ENCODE measurements around the gene TCEA2. TPM values are rescaled to one million over a fixed set of nuclear protein-coding genes. Genes with fewer than 3 reads are reported as not detected.

The TCEA2 gene
- total RNA-seq, 1 experiment from 2014 or later, result 26.0 TPM

DNA sequence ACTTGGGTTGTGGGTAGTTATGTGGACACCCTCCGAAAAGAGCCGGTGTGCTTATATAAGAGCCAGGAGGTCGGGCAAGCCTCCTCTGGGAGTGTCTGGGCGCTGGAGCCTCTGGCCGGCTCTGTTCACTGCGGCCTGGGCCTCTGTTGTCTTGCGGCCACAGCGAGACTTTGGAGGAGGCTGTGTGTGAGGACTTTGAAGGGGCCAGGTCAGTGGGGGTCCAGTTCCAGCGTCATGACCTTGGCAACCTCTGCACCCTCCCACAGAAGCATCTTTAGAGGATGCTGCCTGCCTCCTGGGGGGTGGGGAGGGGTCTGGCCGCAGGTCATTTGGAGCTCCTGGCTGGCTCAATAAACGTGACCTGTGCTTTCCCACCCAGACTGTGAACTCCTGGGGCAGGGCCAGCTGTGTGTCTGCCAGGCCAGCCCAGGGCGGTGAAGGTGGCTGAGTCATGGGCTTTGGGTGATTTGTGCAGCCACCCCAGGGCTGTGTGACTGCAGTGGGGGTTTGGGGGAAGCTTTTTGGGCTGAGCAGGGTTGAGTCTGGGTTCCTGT lies 1.2 kb downstream of the TCEA2 start:
- DNase-seq (ENCODE audit: low read depth), result peak; percentile 75

DNA sequence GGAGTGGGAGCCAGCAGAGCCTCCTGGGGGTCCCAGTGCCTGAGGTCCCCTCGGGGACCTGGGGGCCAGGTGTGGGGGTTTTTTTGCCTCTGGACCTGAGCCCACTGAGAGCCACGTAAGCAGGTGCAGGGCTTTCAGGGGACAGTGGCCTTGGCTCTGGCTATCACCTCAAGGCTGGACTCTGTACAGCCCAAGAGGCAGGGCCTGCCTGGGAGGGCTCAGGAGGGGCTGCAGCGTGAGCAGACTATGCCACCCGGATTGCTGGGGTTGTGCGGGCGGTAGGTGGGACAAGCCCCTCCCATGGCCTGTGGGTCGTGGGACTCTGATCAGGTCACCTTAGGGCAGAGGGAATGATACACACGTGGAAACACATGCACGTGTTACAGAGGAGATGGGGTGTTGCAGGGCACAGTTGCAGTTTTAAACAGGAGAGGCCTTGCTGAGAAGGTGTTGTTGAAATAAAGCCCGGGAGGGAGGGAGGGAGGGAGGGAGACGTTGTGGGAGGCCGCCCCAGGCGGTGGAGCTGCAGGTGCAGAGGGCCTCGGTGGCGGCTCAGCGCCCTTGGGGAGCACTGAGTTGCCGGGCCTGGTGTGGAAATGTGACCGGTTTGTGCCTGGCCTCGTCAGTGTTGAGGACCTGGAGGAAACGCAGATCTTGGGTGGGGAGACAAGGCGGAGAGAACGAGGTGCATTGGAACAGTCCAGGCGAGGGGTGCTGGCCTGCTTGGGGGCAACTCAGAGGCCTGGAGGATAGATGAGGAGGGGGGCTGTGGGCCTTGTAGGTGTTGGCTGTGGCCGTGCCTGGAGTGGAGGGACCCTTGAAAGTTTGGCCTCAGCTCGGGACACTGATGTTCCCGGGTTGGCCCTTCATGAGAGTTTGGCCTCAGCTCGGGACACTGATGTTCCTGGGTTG lies 2.3 kb downstream of the TCEA2 start:
- DNase-seq (ENCODE audit: low read depth), result no peak

DNA sequence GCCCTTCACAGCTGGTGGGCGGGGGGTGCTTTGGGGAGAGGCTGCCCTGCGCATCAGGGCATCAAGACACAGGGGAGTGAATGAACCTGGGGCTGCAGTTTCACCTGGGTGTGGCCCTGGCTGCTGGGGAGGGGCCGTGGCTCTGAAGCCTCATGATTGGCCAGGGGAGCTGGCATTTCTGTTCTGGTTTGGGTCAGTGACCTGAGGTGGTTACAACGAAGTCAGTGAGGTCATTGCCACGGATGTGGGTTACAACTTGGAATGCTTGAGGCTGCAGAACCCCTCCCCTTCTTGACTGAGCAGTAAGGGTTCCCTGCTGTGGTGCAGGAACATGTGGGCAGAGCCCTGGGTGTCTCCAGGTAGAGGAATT lies 3.0 kb downstream of the TCEA2 start:
- peak; percentile 82 for DNase-seq (ENCODE audit: low read depth)

DNA sequence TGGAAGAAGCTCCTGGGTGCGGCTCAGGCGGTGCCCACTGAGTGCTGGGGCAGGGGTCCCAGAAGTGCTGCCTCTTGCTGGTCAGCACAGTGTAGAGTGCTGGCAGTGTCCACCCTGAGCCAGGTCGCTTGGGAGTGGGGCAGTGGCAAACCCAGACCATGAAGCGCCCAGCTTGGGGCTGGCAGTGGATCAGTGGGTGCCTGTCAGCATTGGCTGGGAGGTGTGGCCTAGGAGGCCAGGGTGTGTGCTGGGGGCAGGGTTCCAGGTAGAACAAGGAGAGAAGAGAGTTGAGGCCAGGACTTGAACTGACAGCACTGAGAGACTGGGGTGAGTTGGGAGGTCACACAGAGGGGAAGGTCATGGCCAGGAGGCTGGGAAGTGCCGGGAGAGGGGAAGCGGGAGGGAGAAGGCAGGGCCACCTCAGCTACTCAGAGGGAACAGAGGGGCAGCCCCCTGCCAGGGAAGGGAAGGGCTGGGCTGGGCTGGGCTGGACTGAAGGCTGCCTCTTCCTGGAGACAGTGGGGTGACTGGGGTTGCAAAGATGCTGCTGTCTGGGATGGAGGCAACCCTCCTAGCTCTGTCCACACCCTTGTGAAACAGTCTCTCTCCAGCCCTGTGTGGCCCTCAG lies 4.1 kb downstream of the TCEA2 start:
- no peak for DNase-seq (ENCODE audit: low read depth)

DNA sequence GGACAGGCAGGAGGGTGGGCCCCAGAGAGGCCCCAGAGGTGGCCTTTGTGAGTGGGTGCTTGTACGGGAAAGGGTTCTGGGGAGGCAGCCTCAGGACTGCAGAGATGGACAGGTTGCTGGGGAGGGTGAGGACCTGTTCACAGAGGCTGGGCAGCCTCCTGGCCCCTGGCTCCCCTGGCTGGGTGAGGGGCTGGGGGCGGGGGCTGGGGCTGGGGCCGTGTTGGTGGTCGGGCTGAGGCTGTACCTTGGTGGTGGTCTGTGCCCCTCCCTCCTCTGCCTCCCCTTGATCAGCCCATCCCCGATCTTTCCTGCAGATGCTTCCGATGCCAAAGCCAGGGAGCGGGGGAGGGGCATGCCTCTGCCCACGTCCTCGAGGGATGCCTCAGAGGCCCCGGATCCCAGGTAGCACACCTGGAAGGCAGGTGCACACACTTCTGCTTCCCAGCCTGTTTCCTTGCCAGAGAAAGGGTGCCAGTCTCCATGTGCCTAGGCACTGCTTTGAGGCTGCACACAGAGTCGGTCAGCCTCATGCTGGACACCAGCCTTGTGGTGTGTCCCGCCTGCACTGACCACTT lies 4.8 kb downstream of the TCEA2 start:
- DNase-seq (ENCODE audit: low read depth), result no peak

DNA sequence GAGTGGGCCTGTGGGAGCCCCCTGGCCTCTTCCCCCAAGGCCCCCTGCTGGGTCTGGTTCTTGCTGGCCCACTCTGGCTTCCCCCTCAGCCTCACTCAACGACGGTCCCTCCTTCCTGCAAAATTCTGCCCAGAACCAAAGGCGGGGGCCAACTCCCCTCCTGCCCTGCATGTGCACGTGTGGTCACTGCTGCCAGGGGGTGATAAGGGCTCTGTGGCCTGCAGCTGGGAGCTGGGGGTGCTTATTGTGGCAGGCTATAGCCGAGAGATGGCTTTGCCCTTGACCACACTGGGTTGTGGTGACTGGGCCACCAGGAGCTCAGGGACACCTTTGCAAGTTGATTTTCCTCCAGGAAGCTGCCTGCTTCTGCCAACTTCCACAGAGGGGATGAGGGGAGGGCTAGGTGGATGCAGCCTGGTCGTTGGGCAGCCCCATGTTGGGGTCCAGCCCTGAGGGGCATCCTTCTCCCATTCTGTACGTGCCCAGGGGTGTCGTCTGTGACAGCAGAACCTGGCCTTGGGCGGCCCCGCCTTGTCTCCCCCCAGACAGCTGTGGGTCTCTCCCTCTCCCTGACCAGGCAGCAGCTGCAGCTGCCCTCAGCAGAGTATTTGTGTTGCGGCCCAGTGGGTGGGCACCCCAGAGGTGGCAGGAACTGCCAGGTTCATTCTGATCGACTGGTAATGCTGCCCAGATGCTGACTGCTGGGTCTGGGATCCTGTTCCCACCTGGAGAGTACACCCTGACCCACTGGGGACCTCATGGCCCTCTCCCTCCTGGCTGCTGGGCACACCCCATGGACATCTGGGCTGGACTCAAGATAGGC lies 5.6 kb downstream of the TCEA2 start:
- no peak for DNase-seq (ENCODE audit: low read depth)

DNA sequence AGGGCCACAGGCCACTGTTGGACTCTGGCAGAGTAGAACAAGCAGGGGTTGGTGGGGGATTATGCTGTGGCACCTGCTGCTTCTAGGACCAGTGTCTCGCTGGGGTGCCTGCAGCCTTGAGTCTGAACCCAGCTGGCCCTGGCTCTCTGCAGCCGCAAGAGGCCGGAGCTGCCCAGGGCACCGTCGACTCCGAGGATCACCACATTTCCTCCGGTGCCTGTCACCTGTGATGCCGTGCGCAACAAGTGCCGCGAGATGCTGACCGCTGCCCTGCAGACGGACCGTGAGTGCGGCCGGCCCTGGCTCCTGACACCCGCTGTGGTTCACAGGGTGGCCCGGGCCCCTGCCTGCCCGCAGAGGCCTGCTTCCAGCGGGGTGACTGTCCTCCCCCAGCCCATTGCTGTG lies 6.2 kb downstream of the TCEA2 start:
- DNase-seq (ENCODE audit: low read depth), result no peak

DNA sequence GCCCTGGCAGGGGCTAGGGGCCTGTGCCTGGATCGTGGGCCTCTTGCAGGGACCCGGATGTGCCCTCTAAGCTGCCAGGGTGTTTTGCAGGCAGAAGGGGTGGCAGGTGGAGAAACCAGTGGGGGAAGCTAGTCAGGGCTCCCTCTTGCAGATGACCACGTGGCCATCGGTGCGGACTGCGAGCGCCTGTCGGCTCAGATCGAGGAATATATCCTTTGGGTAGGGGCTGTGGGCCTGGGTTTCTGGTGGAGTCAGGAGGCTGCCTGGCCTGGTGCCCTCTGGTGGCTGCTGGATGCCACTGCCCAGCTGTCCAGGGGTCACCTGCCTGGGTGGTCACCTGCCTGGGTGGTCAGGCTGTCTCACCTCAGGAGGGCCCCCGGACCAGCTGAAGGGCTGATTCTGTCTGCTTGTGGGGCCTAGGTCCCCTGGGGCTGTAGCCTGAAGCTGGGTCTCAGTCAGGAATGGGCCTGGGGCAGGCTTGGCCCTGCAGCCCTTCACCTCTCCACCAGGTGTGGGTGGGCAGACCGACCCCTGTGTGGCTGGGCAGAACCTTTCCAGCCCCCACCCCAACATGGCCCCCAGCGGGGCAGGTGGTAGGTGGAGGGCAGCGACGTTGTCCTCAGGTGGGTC lies 6.7 kb downstream of the TCEA2 start:
- no peak for DNase-seq (ENCODE audit: low read depth)

DNA sequence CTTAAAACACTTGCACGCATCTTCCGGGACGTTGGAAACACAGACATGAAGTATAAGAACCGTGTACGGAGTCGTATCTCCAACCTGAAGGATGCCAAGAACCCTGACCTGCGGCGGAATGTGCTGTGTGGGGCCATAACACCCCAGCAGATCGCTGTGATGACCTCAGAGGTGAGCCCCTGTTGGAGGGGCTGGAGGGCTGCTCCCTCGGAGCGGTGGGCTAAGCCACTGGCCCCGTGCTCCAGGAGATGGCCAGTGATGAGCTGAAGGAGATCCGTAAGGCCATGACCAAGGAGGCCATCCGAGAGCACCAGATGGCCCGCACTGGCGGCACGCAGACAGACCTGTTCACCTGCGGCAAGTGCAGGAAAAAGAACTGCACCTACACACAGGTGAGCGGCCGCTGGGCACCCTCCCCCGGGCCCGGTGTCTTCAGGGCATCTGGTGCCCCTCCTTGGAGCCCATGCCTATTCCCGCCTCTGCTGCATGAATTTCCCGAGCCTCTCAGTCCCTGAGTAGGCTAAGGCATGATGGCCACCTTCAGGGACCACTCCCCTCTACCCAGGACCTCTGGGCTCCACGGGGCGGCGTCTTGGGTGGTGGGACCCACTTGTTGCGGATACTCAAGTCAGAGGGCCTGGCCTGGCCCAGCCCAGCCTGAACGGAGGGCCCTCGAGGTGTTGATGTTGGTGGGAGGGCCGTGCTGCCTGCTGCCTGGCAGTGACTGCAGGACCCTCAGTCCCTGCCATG lies 7.4 kb downstream of the TCEA2 start:
- DNase-seq (ENCODE audit: low read depth), result no peak

DNA sequence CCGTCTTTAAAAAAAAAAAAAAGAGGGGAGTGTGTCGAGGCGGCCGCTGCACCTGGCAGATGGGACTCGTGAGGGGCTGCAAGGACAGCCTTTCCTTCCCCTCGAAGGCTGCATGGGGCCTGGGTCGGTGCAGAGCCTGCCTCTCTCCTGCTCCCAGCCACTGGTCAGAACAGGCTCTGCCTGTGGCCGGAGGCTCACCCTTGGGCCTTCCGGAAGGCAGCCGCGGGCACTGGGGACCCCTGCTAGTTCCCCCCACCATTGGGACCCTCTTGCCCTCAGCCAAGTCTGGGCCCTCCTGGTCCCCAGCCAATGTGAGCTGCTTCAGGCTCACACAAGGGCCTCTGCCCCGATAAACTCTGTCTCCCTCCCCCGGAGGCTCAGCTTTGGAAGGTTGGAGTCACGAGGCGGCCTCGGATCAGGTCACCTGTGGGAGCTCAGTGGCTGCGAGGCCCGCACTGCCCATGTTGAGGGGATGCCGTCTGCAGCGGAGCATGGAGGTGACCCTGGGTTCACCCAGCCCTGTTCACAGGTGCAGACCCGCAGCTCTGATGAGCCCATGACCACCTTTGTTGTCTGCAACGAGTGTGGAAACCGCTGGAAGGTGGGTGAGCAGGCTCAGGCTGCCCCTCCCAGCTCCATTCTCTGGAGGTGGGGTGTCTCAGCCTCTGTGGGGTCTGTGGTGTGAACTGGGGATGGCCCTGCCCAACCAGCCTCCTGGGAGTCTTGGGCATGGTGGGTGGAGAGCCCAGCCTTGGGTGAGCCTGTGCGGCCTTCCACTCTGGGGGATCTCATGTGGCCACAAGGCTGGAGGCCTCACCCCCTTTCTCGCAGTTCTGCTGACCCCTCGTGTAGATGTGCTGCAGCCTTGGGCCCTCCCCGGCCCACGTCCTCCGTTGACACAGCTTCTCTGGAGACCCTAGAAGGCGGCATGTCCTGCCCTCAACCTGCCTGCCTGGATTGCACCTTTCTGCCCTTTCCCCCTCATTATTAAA lies 8.6 kb downstream of the TCEA2 start:
- no peak for DNase-seq (ENCODE audit: low read depth)

DNA sequence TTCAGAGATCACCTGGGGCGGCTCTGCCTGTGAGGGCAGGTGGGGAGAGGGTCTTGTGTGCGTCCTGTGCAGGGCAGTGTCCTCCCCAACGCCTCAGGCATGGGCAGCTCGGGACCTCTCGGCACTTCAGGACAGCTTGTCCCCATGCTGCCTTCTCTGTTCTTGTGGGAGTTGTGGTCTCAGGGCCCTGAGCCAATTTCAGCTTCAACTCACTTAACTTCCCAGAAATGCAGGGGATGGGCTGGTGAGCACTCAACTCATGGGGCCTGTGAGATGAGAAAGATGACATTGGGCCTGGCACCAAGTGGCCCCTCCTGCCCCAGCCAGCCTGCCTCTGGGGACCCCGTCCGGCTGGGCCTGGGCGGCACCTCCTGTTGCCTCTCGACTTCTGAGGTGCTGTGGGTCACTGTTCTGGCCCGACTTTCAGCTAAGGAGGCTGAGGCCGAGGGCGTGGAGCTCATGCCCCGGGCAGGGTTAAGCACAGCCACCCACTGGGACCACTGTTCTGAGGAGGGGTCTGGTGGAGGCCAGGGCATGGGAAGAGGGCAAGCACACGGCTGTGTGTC lies 9.6 kb downstream of the TCEA2 start:
- DNase-seq (ENCODE audit: low read depth), result no peak

DNA sequence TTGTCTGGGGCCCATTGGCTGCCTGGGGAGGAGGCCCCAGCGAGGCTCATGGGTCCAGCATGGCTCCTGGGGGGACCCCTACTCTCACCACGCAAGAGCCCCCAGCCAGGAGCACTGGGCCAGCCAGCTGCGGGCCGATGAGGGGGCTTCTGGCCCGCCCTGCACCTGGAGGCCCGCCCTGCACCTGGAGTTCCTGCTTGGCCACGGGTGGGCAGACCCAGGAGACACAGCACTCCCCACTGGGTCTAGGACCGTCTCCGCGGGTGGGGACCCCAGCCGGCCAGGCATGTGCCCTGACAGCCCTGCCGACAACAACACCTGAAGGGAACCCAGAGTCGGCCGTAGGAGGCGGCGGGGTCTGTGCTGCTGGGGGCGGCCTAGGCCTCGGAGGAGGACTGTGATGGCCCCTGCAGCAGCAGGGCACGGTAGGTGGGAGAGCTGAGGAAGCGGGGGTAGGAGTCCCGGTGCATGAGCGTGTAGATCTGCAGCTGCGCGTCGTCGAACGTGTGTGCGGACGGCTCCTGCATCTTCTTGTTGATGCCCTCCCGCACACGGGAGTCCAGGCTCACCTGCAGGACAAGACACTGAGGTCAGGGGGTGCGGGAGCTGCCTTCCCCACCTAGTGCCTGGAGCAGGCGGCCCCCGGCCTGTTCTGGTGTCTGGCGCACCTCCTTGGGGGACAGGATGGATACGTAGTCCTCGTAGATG lies 10.6 kb downstream of the TCEA2 start:
- no peak for DNase-seq (ENCODE audit: low read depth)

DNA sequence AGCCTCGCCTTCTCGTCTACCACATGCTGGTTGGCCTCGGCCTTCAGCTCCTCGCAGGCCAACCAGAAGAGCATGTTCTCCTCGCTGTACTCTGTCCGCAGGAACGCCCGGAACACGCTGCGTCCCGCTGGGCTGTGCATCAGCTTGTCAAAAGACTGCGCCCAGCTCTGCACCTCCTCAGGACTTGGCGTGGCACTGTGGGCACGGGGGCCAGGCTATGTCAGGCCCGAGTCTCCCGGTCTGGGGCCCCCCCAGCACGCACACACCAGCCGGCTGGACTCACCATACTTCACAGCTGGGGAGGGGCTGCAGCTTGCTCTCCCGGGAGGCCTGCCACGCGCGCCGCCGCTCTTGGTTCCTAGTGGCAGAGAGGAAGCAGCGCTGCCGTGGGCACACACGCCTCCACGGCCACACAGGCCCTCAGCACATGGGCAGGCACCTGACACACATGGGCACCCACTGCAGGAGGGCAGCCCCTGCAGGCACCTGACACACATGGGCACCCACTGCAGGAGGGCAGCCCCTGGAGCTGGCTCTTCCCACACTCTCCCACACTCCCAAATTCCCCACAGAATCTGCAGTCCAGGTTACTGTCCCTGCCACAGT lies 11.3 kb downstream of the TCEA2 start:
- DNase-seq (ENCODE audit: low read depth), result no peak

DNA sequence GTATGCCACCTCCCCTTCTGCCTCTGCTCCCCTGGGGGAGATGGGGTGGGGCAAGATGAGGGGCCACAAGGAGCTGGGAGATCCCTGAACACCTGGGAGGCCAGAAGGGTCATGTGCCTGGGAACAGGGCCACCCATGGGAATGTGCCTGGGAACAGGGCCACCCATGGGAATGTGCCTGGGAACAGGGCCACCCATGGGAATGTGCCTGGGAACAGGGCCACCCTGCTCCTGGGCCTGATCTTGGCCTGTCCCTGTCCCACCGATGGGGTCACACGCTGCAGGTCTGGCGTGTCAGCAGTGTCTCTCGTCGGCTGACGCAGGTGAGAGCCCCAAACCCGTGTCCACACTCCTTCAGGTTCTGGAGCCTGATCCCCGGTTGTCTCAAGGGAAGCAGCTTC lies 12.0 kb downstream of the TCEA2 start:
- DNase-seq (ENCODE audit: low read depth), result no peak

DNA sequence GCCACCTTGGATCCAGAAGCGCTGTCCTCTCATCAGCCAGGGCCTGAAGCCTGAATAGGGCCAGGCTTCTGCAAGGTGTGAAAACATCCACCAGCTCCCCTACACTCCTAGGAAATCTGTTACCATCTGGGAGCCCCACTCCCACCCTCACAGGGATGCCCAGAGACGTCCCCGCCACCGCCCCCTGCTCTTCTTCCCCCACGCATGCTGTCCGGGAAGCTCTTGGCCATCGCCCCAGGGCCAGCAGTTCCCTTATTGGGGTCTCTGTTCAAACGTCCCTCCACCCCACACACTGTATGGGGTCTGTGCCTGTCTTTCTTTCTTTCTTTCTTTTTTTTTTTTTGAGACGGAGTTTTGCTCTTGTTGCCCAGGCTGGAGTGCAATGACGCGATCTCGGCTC lies 12.6 kb downstream of the TCEA2 start:
- no peak for DNase-seq (ENCODE audit: low read depth)

DNA sequence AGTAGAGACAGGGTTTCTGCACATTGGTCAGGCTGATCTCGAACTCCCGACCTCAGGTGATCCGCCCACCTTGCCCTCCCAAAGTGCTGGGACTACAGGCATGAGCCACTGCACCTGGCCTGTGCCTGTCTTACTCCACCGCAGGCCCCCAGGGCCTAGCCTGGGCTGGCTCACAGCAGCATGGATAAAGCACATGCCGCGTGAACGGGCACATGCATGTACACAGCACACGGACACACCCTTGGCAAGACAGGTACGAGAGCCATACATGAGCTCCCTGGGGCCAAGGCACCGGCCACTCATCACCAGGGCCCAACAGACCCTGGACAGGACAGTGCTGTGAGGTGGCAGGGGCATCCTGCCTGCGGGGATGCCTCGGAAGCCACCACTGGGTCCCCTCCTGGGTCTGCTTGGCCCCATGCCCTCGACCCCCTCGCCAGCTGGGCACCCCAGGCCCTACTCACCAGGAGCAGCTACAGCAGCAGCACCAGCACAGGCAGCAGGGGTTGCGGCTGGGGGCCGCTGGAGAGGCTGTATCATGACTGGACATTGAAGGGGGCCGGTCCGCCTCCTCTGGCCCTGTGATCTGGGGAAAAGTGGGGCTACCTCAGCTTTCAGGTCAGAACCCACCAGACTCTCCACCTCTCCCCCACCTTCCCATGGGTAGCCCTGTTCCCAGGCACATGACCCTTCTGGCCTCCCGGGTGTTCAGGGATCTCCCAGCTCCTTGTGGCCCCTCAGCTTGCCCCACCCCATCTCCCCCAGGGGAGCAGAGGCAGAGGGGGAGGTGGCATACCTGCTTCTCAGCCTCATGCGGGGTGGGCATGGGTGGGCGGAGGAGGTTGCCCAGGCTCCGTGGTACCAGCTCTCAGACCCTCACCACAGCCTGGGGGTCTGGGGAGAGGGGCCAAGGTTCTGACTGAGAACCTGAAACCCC lies 13.3 kb downstream of the TCEA2 start:
- no peak for DNase-seq (ENCODE audit: low read depth)

DNA sequence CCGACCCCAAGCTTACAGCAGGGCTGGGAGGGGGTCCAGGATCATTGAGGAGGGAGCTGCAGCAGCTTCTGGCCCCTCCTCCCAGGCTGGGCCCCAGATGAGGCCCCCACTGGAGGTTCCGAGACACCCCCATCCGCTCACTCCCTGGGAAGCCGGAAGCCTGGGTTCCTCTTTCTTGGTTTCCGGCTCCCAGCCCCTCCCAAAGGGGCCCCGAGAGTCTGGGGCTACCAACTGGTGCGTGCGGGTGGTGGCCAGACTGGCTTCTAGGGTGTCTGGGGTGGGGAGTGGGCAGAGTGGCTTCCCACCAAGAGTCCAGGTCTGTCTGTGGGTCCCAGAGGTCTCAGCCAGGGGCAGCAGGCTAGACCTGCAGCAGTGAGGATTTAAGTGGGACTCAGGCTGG lies 14.1 kb downstream of the TCEA2 start:
- no peak for DNase-seq (ENCODE audit: low read depth)

Measured in Daoy (cell line).